Fibroblast of lung (primary cell): ENCODE results near the gene SH3PXD2A. TPM values are rescaled to one million over a fixed set of nuclear protein-coding genes. Genes with fewer than 3 reads are reported as not detected.
A peak's percentile ranks its signal among the peaks of the same experiment; 100 is the strongest.

Source experiments
- DNase-seq, 2 donors: peaks; one replicate each; pipeline versions ENCODE4 v3.0.0 to v3.0.0-alpha.2; 2010; ENCODE audit warnings: low read depth in 2 of 2
- H2AFZ ChIP-seq: 2 replicates; pipeline ENCODE4 v1.5.1; 2012; ENCODE audit warnings: low read length, control low read depth, inconsistent platforms
- H3K27ac ChIP-seq: 2 replicates; pipeline ENCODE4 v1.5.1; 2011; ENCODE audit warnings: low read length, control low read depth; ENCODE audit not compliant: insufficient read depth
- H3K27me3 ChIP-seq: 2 replicates; pipeline ENCODE4 v1.5.1; 2011; ENCODE audit warnings: mild to moderate bottlenecking, low read length; ENCODE audit not compliant: control insufficient read depth, insufficient read depth
- H3K36me3 ChIP-seq: 2 replicates; pipeline ENCODE4 v1.5.1; 2011; ENCODE audit warnings: low read length; ENCODE audit not compliant: control insufficient read depth, insufficient read depth
- H3K4me1 ChIP-seq: 2 replicates; pipeline ENCODE4 v1.5.1; 2011; ENCODE audit warnings: low read length; ENCODE audit not compliant: control insufficient read depth, insufficient read depth; ENCODE audit errors: extremely low read depth
- H3K4me2 ChIP-seq: 2 replicates; pipeline ENCODE4 v1.5.1; 2011; ENCODE audit warnings: low read length, control low read depth; ENCODE audit not compliant: insufficient read depth; ENCODE audit errors: extremely low read depth
- H3K4me3 ChIP-seq, 4 experiments: fragments of 200-600 bp in 1 of 4; sonication (generic) in 1 of 4; replicated peaks in 1 of 4; 2 replicates each; pipeline ENCODE4 v1.5.1; 2011 to 2016; ENCODE audit warnings: low read length in 4 of 4, low read depth in 3 of 4, mild to moderate bottlenecking in 3 of 4, control low read depth in 2 of 4, inconsistent platforms in 1 of 4, mixed read lengths in 1 of 4; ENCODE audit not compliant: insufficient read depth in 1 of 4; ENCODE audit errors: control extremely low read depth in 1 of 4
- H3K79me2 ChIP-seq: 2 replicates; pipeline ENCODE4 v1.5.1; 2012; ENCODE audit warnings: mild to moderate bottlenecking, low read length, inconsistent platforms; ENCODE audit not compliant: control insufficient read depth, insufficient read depth
- H3K9ac ChIP-seq: 2 replicates; pipeline ENCODE4 v1.5.1; 2011; ENCODE audit warnings: mild to moderate bottlenecking, low read length, control low read depth; ENCODE audit not compliant: insufficient read depth
- H3K9me3 ChIP-seq: 2 replicates; pipeline ENCODE4 v1.5.1; 2012; ENCODE audit warnings: low read depth, low read length; ENCODE audit not compliant: control insufficient read depth, insufficient read depth
- H4K20me1 ChIP-seq: 2 replicates; pipeline ENCODE4 v1.5.1; 2011; ENCODE audit warnings: low read length; ENCODE audit not compliant: control insufficient read depth, insufficient read depth; ENCODE audit errors: extremely low read depth
- CTCF ChIP-seq, 2 donors: IDR thresholded peaks in 1 of 2; conservative IDR thresholded peaks in 1 of 2; 1 replicate in 1 of 2; 2 replicates in 1 of 2; pipeline ENCODE4 v1.5.1; 2011 to 2012; ENCODE audit warnings: low read length in 2 of 2, control low read depth in 1 of 2, inconsistent platforms in 1 of 2, low read depth in 1 of 2, mild to moderate bottlenecking in 1 of 2
- EZH2 ChIP-seq: IDR thresholded peaks from 2 replicates; pipeline ENCODE4 v1.5.1; 2012; ENCODE audit warnings: low read length, control low read depth, mild to moderate bottlenecking; ENCODE audit errors: missing control alignments
- polyA plus RNA-seq, 2 donors: library from polyadenylated mRNA; depleted of rRNA in 1 of 2; stranded (reverse) in 1 of 2; unstranded in 1 of 2; fragments of >200 nt; gene quantifications; 2 replicates each; pipeline ENCODE4 v1.2.1, GENCODE V29; 2011 to 2012; ENCODE audit warnings: missing spikeins in 1 of 2
- total RNA-seq: library from RNA; depleted of rRNA; stranded (reverse); fragments of >200 nt; gene quantifications from 2 replicates; pipeline ENCODE4 v1.2.1, GENCODE V29; 2014

Gene SH3PXD2A
- total and polyA plus RNA-seq, 2 donors (not counting 1 experiment from before 2014, with no cell fraction given), result 25.5 to 33.2 TPM

GRCh38 chr10:103861505-103861904, 6.1 kb upstream of the SH3PXD2A start:
- Histone ChIP-seq H3K9me3 (no peaks in the 10 kb centered on the region), H3K27me3 (peaks cover 2% of the 10 kb centered on the region), H3K79me2 (no peaks in the 10 kb centered on the region), H2AFZ (no peak overlapping the region), H3K4me2 (no peak overlapping the region), H3K4me1 (no peaks in the 10 kb centered on the region), H3K27ac (no peak overlapping the region), H4K20me1 (no peaks in the 10 kb centered on the region), H3K9ac (no peak overlapping the region), H3K36me3 (no peaks in the 10 kb centered on the region), H3K4me3 (no peak overlapping the region)
- TF ChIP-seq CTCF (conservative IDR thresholded peaks at IDR 0.05 in 1 of 2, IDR thresholded peaks at IDR 0.05 in 1 of 2; ENCODE audit: low read depth in 1 of 2, low read length in 2 of 2) (no peak), EZH2 (no peak)
- peak; percentile 58 to 74 for DNase-seq

- Histone ChIP-seq H3K4me2 (no peak overlapping the region), H3K27ac (no peak overlapping the region), H3K27me3 (no peaks in the 10 kb centered on the region), H4K20me1 (no peaks in the 10 kb centered on the region), H3K4me1 (no peaks in the 10 kb centered on the region), H3K36me3 (no peaks in the 10 kb centered on the region), H3K9ac (no peak overlapping the region), H3K4me3 (no peak overlapping the region), H3K79me2 (peaks cover 5% of the 10 kb centered on the region), H2AFZ (no peak overlapping the region), H3K9me3 (no peaks in the 10 kb centered on the region)
- DNase-seq, result peak; percentile 60 to 80
- peak; percentile 47 to 71 for TF ChIP-seq CTCF (conservative IDR thresholded peaks at IDR 0.05 in 1 of 2, IDR thresholded peaks at IDR 0.05 in 1 of 2; ENCODE audit: low read depth in 1 of 2, low read length in 2 of 2)
- no peak for TF ChIP-seq EZH2
Observed at GRCh38 chr10:103859161-103860086, 4.0 kb upstream of the SH3PXD2A start.

- Histone ChIP-seq H3K79me2 (peaks cover 15% of the 10 kb centered on the region), H3K4me3 (no peak overlapping the region), H3K4me2 (no peak overlapping the region), H3K9me3 (no peaks in the 10 kb centered on the region), H3K4me1 (peaks cover 4% of the 10 kb centered on the region), H2AFZ (no peak overlapping the region), H3K27ac (no peak overlapping the region), H3K9ac (no peak overlapping the region), H4K20me1 (no peaks in the 10 kb centered on the region), H3K36me3 (no peaks in the 10 kb centered on the region), H3K27me3 (no peaks in the 10 kb centered on the region)
- no peak for DNase-seq
- TF ChIP-seq CTCF (conservative IDR thresholded peaks at IDR 0.05 in 1 of 2, IDR thresholded peaks at IDR 0.05 in 1 of 2; ENCODE audit: low read depth in 1 of 2, low read length in 2 of 2) (no peak), EZH2 (no peak)
Observed at GRCh38 chr10:103858360-103858759, 3.0 kb upstream of the SH3PXD2A start.
